ENCODE results near the gene HOXA6. TPM values are rescaled to one million over a fixed set of nuclear protein-coding genes. Genes with fewer than 3 reads are reported as not detected.

Gene HOXA6
- total and polyA plus RNA-seq, 2 of the 4 experiments (the other 2 are of a cell fraction) = 1.4 to 1.8 TPM

- no peak for TF ChIP-seq ELK1 (IDR thresholded peaks at IDR 0.05; ENCODE audit: borderline replicate concordance, low read depth, low read length)
Measured at GRCh38 chr7:27116031-27116961, 31.3 kb downstream of the HOXA6 start (continued).
